Activated T-cell treated with anti-CD3 and anti-CD28 coated beads, Interleukin-2, amount 50 U/mL, for 4 hours (primary cell): Measurements from ENCODE around the gene CNTN5. TPM values are rescaled to one million over a fixed set of nuclear protein-coding genes. Genes with fewer than 3 reads are reported as not detected.

Source experiments
- ATAC-seq, 2 donors: fragments of 200-7000 bp; cut with Tn5 transposase; one replicate each; pipeline ENCODE4 v1.10.0; 2021
- DNase-seq: peaks from one replicate; pipeline ENCODE4 v3.0.0-alpha.2; 2020
- H3K27me3 Mint-ChIP-seq: one replicate; pipeline ENCODE4 v1.8.0; 2021; ENCODE audit warnings: low read depth, mixed read lengths
- H3K36me3 Mint-ChIP-seq: one replicate; pipeline ENCODE4 v1.8.0; 2022; ENCODE audit warnings: mixed read lengths; ENCODE audit not compliant: insufficient read depth
- H3K4me1 Mint-ChIP-seq: one replicate; pipeline ENCODE4 v1.8.0; 2021; ENCODE audit warnings: low read depth, mixed read lengths
- H3K4me3 Mint-ChIP-seq: one replicate; pipeline ENCODE4 v1.8.0; 2021; ENCODE audit warnings: mild to moderate bottlenecking, moderate library complexity, mixed read lengths
- H3K9me3 Mint-ChIP-seq: one replicate; pipeline ENCODE4 v1.8.0; 2021; ENCODE audit warnings: mixed read lengths
- total RNA-seq, 3 donors: library from RNA; stranded (reverse); gene quantifications; one replicate each; pipeline ENCODE4 v1.2.1, GENCODE V29; 2021

Gene CNTN5
- total RNA-seq, 3 donors from 2014 or later, result not detected

DNA sequence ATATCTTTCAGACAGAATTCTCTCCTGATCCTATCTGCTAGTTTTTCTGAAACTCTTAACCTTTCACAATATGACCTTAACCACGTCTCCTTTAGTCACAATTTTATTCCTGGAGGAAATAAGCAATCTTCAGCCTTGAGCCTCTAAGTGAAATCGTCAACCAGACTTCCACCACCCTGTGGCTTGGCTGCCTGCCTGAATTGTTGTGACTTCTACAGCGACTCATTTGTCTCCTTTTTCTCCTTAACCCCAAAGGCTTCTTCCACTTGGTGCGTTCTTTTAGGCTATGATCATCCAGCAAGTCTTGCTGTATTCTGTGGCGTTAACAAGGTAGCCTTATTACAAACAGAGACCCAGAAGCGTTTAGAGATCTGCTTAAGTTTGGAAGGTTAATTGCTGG lies 1131.2 kb downstream of the CNTN5 start:
- Mint-ChIP-seq H3K9me3 (peaks cover 6% of the 10 kb centered on the region), H3K4me1 (no peaks in the 10 kb centered on the region), H3K4me3 (no peak overlapping the region), H3K27me3 (no peaks in the 10 kb centered on the region), H3K36me3 (no peaks in the 10 kb centered on the region)
- ATAC-seq, result no peak
- DNase-seq, result no peak

DNA sequence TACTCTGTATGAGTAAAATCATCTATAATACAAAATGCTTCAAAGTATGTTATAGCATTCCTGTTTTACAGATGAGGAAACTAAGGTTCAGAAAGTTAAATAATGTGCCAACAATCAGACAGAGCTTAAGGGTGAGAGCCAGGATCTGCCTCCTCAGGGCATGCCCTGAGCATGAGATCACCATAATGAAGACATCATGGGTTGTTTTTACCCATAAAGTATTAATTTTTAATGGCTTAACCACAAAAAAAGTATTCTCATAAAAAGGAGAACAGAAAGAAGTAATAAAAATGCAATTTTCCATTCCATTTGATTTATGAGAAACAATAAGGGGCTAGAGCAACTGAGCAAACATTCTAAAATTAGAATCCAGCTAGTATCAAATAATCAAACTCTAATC lies 1132.0 kb downstream of the CNTN5 start:
- no peak for DNase-seq
- H3K27me3 Mint-ChIP-seq, result no peaks in the 10 kb centered on the region
- no peak for ATAC-seq
- no peak overlapping the region for H3K4me3 Mint-ChIP-seq
- peaks cover 6% of the 10 kb centered on the region for H3K9me3 Mint-ChIP-seq
- H3K4me1 Mint-ChIP-seq, result no peaks in the 10 kb centered on the region
- no peaks in the 10 kb centered on the region for H3K36me3 Mint-ChIP-seq

DNA sequence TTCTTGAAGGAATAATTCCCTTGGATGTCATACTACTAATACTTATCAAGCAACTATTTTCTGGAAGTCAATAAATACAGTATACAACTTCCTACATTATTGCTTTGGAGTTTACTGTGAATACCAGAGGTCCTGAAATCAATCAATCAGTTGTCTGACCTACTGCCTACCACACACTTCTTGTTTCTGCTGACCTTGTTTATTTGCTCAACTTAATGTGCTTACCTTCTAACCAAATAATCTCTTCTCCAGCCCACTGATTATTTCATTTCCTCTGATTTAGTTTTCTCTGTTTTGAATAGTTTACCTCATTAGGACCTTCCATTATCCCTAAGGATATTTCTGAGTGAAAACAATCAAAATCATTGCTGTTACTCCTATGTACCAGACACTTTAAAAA lies 1142.7 kb downstream of the CNTN5 start:
- H3K4me1 Mint-ChIP-seq, result no peaks in the 10 kb centered on the region
- H3K27me3 Mint-ChIP-seq, result no peaks in the 10 kb centered on the region
- no peak overlapping the region for H3K4me3 Mint-ChIP-seq
- H3K9me3 Mint-ChIP-seq, result peaks cover 19% of the 10 kb centered on the region
- H3K36me3 Mint-ChIP-seq, result no peaks in the 10 kb centered on the region
- ATAC-seq, result no peak
- DNase-seq, result no peak

DNA sequence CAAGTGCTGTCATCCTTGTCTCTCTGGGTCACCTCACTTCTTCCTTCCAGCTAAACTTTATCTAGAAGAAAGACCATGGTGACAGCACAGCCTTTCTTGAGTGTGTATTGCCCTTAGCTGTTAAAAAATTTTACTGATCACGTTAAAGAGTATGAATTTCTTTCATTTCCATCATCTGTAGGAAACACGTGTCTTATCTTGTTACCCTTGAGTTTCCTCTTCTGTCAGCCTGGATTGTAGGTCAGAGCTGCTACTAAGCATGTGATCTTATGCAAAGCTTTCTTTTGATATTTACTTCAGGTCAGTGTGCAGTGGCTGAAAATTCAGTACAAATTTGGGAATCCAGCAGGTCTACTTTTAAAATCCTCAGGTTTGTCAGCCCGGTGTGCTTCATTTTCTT lies 1154.1 kb downstream of the CNTN5 start:
- no peaks in the 10 kb centered on the region for H3K4me1 Mint-ChIP-seq
- H3K4me3 Mint-ChIP-seq, result no peak overlapping the region
- DNase-seq (no peak), ATAC-seq (no peak)
- no peaks in the 10 kb centered on the region for H3K27me3 Mint-ChIP-seq
- H3K36me3 Mint-ChIP-seq, result no peaks in the 10 kb centered on the region
- H3K9me3 Mint-ChIP-seq, result peaks cover 9% of the 10 kb centered on the region

DNA sequence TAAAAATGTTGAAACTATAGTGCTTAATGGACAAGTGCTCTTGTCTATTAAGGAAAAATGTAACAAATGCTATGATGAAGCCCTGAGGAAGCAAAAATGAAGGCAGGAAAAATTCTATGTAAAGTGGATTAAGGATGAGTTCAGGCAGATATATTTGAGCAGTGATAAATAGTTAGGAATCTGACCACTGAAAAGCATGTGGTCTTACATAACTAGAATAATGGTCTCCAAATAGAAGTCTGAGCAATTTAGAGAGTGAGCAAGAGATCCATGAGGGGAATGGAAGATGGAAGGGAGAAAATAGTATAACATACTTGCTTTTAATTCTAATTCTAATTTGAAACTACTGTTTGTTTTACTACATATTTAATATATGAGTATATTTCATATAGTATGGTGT lies 1155.7 kb downstream of the CNTN5 start:
- peaks cover 7% of the 10 kb centered on the region for H3K9me3 Mint-ChIP-seq
- ATAC-seq (no peak), DNase-seq (no peak)
- H3K4me3 Mint-ChIP-seq, result no peak overlapping the region
- no peaks in the 10 kb centered on the region for H3K27me3 Mint-ChIP-seq
- H3K4me1 Mint-ChIP-seq, result no peaks in the 10 kb centered on the region
- no peaks in the 10 kb centered on the region for H3K36me3 Mint-ChIP-seq

DNA sequence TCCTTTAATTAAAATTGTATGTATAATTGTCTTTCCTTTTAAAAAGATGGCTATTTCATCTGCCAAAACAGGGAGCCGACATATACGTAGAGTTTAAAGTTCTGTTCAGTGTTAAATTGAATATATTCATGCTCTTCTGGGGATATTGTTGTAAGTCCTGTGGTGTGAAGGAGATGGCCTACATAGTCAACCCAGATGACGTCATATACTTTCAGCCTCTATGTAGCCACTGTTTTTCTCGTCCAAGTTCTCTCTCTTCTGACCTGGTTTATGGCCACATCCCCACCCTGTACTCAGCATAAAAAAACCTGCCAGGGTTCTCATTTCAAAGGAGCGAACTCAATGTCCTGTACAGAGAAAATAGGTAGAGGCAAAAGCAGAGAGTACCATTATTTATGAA lies 1156.9 kb downstream of the CNTN5 start:
- Mint-ChIP-seq H3K4me1 (no peaks in the 10 kb centered on the region), H3K36me3 (no peaks in the 10 kb centered on the region), H3K4me3 (no peak overlapping the region), H3K9me3 (peaks cover 7% of the 10 kb centered on the region), H3K27me3 (no peaks in the 10 kb centered on the region)
- no peak for ATAC-seq
- DNase-seq, result no peak

DNA sequence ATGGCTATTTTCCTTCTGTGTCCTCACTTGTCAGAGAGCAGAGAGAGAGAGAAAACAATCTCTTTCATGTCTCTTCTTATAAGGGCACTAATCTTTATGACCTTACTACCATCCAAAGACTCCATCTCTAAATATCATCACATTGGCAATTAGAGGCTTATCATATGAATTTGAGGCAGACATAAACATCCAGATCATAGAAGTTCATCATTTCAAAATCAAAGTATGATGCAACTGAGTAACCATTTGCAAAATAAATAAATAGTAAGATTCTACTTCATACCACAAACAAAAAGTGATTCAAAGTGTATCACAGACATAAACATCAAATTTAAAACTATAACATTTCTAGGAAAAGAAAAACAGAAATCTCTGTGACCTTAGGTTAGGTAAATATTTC lies 1161.6 kb downstream of the CNTN5 start:
- no peaks in the 10 kb centered on the region for H3K36me3 Mint-ChIP-seq
- peaks cover 12% of the 10 kb centered on the region for H3K9me3 Mint-ChIP-seq
- H3K4me1 Mint-ChIP-seq, result no peaks in the 10 kb centered on the region
- no peak for ATAC-seq
- DNase-seq, result no peak
- H3K4me3 Mint-ChIP-seq, result no peak overlapping the region
- no peaks in the 10 kb centered on the region for H3K27me3 Mint-ChIP-seq

DNA sequence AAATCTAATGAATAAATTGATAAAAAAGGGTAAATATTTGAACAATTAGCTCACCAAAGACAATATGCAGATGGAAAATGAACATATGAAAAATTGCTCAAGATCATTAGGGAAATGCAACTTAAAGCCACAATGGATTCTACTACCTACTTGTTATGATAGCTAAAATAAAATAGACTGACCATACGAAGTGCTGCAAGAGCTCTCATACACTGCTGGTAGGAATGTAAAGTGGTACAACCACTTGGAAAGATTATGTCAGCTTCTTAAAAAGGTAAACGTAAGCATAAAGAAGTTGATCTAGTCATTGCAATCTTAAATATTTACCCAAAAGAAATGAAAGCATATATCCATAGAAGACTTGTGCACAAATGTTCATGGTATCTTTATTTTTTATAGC lies 1162.2 kb downstream of the CNTN5 start:
- H3K9me3 Mint-ChIP-seq, result peaks cover 14% of the 10 kb centered on the region
- H3K36me3 Mint-ChIP-seq, result no peaks in the 10 kb centered on the region
- no peaks in the 10 kb centered on the region for H3K27me3 Mint-ChIP-seq
- H3K4me3 Mint-ChIP-seq, result no peak overlapping the region
- no peak for DNase-seq
- H3K4me1 Mint-ChIP-seq, result no peaks in the 10 kb centered on the region
- no peak for ATAC-seq

DNA sequence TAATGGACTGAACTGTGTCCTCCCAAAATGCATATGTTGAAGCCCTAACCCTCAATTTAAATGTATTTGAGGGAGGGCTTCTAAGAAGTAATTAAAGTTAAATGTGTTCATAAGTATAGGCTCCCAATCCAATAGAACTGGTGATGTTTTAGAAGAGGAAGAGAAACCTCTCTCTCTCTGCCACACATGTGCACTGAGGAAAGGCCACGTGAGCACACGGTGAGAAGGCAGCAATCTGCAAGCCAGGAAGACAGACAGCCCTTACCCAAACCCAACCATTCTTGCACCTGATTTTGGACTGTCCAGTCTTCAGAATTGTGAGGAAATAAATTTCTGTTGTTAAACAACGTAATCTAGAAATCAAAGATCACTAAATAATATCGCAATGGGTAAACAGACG lies 1164.8 kb downstream of the CNTN5 start:
- Mint-ChIP-seq H3K9me3 (peaks cover 12% of the 10 kb centered on the region), H3K4me1 (no peaks in the 10 kb centered on the region), H3K36me3 (no peaks in the 10 kb centered on the region), H3K4me3 (no peak overlapping the region), H3K27me3 (no peaks in the 10 kb centered on the region)
- ATAC-seq (no peak), DNase-seq (no peak)

DNA sequence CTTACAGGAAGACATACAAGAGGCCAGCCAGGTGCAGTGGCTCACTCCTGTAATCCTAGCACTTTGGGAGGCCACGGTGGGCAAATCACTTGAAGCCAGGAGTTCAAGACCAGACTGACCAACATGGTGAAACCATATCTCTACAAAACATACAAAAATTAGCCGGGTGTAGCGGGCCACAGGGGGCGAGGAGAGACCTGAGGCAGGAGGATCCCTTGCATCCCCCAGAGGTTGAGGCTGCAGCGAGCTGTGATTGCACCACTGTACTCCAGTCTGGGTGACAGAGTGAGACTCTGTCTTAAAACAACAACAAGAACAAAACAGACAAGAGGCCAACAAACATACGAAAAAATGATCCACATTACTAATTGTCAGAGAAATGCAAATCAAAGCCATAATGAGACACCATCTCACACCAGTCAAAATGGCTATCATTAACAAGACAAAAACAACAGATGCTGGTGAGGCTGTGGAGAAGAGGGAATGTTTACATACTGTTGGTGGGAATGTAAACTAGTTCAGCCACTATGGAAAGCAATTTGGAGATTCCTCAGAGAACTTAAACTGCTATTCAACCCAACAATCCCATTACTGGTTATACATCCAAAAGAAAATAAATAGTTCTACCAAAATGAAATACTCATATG lies 1167.5 kb downstream of the CNTN5 start:
- ATAC-seq (no peak), DNase-seq (no peak)
- no peak overlapping the region for H3K4me3 Mint-ChIP-seq
- H3K4me1 Mint-ChIP-seq, result no peaks in the 10 kb centered on the region
- no peaks in the 10 kb centered on the region for H3K27me3 Mint-ChIP-seq
- peaks cover 14% of the 10 kb centered on the region for H3K9me3 Mint-ChIP-seq
- no peaks in the 10 kb centered on the region for H3K36me3 Mint-ChIP-seq

DNA sequence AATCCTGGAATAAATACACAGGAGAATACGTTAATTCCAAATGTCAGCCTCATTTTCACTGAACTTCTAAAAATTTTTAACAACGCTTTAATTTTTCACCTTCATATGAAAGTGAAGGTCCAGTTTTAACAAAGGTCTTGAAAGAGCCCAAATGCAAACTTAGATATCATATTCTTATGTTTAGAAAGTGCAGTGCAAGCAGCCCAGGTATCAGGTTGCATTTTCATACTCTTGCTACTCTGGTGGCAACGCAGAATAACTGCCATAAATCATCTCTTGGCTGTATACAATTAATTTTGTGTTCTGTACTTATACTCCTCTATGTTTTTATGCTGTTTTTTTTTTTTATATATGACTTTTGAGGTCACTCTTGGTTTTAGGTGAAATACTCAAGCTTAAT lies 1169.6 kb downstream of the CNTN5 start:
- Mint-ChIP-seq H3K4me3 (no peak overlapping the region), H3K9me3 (peaks cover 9% of the 10 kb centered on the region), H3K36me3 (no peaks in the 10 kb centered on the region), H3K4me1 (no peaks in the 10 kb centered on the region), H3K27me3 (no peaks in the 10 kb centered on the region)
- DNase-seq (no peak), ATAC-seq (no peak)

DNA sequence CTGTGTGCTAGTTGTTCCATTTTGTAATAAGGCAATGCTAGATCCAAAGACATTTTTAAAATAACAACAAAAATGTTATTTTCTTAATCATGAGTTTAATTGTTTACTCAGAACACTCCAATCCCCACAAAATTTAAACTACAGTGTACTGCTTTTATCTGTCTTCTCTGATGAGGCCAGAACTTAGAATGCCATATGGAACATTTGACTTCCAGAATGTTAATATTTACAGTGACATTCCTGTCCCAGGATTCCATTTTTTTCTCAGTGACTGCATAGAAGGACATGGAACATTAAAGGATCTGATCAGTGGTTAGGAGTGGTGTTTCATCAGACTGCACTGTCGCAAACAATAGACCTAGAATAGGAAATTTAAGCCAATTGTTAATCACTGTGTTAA lies 1171.4 kb downstream of the CNTN5 start:
- no peak for DNase-seq
- no peak for ATAC-seq
- H3K4me3 Mint-ChIP-seq, result no peak overlapping the region
- peaks cover 16% of the 10 kb centered on the region for H3K9me3 Mint-ChIP-seq
- H3K27me3 Mint-ChIP-seq, result no peaks in the 10 kb centered on the region
- H3K36me3 Mint-ChIP-seq, result no peaks in the 10 kb centered on the region
- H3K4me1 Mint-ChIP-seq, result no peaks in the 10 kb centered on the region

DNA sequence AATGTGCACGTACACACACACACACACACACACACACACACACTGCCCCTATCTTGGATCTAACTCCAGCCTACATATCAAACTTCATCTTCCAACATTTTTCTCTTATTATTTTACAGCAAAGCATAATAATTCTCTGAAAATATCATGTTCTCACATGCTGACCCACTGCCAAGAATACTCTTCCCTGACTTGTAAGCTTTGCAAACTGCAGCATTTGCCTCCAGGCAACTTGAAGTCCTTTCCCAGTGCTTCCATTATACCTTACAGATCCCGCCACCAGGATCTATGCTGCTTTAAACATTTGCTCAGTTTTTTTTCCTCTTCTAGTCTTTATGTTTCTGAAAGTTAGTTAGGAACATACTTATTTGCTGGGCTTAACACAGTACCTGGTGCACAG lies 1183.0 kb downstream of the CNTN5 start:
- Mint-ChIP-seq H3K4me1 (no peaks in the 10 kb centered on the region), H3K9me3 (peaks cover 18% of the 10 kb centered on the region), H3K36me3 (no peaks in the 10 kb centered on the region), H3K27me3 (no peaks in the 10 kb centered on the region), H3K4me3 (no peak overlapping the region)
- no peak for DNase-seq
- ATAC-seq, result no peak

DNA sequence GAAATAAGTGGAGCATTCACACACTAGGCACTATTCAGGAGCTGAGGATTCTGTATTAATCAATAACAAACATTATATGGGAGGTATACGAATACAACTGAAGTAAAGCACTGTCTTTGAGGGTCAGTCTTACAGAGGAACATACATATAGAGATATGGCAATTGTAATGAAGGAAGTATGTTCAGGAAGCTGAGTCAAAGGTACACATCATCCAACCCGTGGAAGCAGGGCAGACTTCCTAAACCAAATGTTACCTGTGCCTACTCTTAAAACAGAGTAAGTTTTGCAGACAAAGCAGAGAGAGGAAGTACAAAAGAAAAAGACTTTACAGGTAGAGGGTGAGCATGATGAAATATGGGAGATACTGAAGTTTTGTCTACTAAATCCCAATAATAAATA lies 1185.2 kb downstream of the CNTN5 start:
- no peak for DNase-seq
- no peak for ATAC-seq
- Mint-ChIP-seq H3K9me3 (peaks cover 14% of the 10 kb centered on the region), H3K27me3 (no peaks in the 10 kb centered on the region), H3K4me1 (no peaks in the 10 kb centered on the region), H3K4me3 (no peak overlapping the region), H3K36me3 (no peaks in the 10 kb centered on the region)

DNA sequence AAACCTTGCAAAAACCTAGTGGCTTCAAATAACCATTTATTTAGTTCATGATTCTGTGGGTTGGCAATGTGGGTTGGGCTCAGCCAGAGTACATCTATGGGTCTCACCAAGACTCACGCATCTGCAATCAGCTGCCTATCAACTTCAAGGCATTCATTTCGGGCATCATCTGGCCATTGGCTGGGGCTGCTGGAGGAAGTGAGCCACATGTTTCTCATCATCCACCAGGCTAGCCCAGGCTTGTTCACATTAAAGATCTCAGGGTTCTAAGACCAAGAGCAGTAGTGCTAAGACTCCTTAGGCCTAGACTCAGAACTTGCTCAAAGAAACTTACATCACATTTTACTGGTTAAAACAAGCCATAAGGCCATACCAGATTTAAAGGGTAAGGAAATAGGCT lies 1187.5 kb downstream of the CNTN5 start:
- H3K36me3 Mint-ChIP-seq, result no peaks in the 10 kb centered on the region
- ATAC-seq (no peak), DNase-seq (no peak)

DNA sequence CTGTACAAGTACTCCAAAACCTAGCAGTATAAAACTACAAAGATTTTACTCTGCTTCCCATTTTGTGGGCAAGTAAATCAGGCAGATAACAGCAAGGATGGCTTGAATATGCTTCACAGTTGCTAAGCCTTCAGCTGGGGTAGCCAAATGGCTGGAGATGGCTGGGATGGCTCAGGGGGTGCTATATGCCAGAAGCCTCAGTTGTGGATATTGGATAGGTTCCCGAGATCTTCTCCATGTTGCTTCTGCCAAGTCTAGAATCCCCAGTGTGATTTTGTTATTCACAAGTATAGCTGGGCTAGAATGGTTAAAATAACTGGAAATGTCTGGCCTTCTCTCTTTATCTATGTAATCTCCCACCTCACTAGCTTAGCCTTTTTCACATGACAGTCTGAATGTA lies 1194.0 kb downstream of the CNTN5 start:
- Mint-ChIP-seq H3K4me3 (no peak overlapping the region), H3K27me3 (no peaks in the 10 kb centered on the region), H3K4me1 (no peaks in the 10 kb centered on the region), H3K36me3 (no peaks in the 10 kb centered on the region), H3K9me3 (peaks cover 17% of the 10 kb centered on the region)
- DNase-seq (no peak), ATAC-seq (no peak)

More for the DNA sequence above, 1187.5 kb downstream of the CNTN5 start:
- Mint-ChIP-seq H3K4me3 (no peak overlapping the region), H3K9me3 (peaks cover 12% of the 10 kb centered on the region), H3K4me1 (no peaks in the 10 kb centered on the region), H3K27me3 (no peaks in the 10 kb centered on the region)
